Natural killer cell treated with Interleukin-12 subunit alpha and Interleukin-12 subunit beta and Interleukin-15 and Interleukin-18, amount 100 ng/mL, for 72 hours (primary cell): ENCODE data around the gene RIOK1. TPM values are rescaled to one million over a fixed set of nuclear protein-coding genes. Genes with fewer than 3 reads are reported as not detected.
"Not testable (repeated sequence)": the region's sequence is repeated elsewhere in the genome, so short reads cannot be mapped to it uniquely, and the experiment has no call there.

Source experiments
- ATAC-seq, 2 donors: fragments of 150-1000 bp; cut with Tn5 transposase in 1 of 2; sonication (Bioruptor Pico), chemical (Tn5 transposase) in 1 of 2; 2 replicates each; pipeline ENCODE4 v1.10.0; 2021
- DNase-seq: peaks from one replicate; pipeline ENCODE4 v3.0.0; 2022; ENCODE audit warnings: low spot score
- H3K27ac Mint-ChIP-seq, 2 donors: 1 replicate in 1 of 2; 2 replicates in 1 of 2; pipeline ENCODE4 v1.8.0; 2022; ENCODE audit warnings: mixed read lengths in 2 of 2, mild to moderate bottlenecking in 1 of 2, moderate library complexity in 1 of 2
- H3K27me3 Mint-ChIP-seq, 2 donors: 1 replicate in 1 of 2; 2 replicates in 1 of 2; pipeline ENCODE4 v1.8.0; 2022; ENCODE audit warnings: mixed read lengths in 2 of 2
- H3K36me3 Mint-ChIP-seq: one replicate; pipeline ENCODE4 v1.8.0; 2022; ENCODE audit warnings: mixed read lengths
- H3K4me1 Mint-ChIP-seq, 2 donors: 1 replicate in 1 of 2; 2 replicates in 1 of 2; pipeline ENCODE4 v1.8.0; 2022; ENCODE audit warnings: low read depth in 2 of 2, mixed read lengths in 2 of 2, mild to moderate bottlenecking in 1 of 2
- H3K4me3 Mint-ChIP-seq: one replicate; pipeline ENCODE4 v1.8.0; 2022; ENCODE audit warnings: mixed read lengths
- H3K9me3 Mint-ChIP-seq: 2 replicates; pipeline ENCODE4 v1.8.0; 2022; ENCODE audit warnings: mixed read lengths
- total RNA-seq, 2 donors: library from RNA; stranded (reverse); gene quantifications; one replicate each; pipeline ENCODE4 v1.2.3, GENCODE V29; 2022

The RIOK1 gene
- total RNA-seq, 2 donors from 2014 or later: 39.1 to 49.2 TPM

GRCh38 chr6:7439228-7439627, 49.6 kb downstream of the RIOK1 start:
- ATAC-seq (no peak), DNase-seq (no peak)
- Mint-ChIP-seq H3K27me3 (peaks cover 6 to 12% of the 10 kb centered on the region in 2 donors), H3K9me3 (peaks cover 5% of the 10 kb centered on the region), H3K4me3 (no peak overlapping the region), H3K36me3 (peaks cover 5% of the 10 kb centered on the region), H3K27ac (peak overlapping the region in 1 of 2 donors; percentile 24), H3K4me1 (peaks cover 4 to 9% of the 10 kb centered on the region in 2 donors)

- no peak for DNase-seq
- Mint-ChIP-seq H3K4me1 (peaks cover 4 to 9% of the 10 kb centered on the region in 2 donors), H3K27ac (no peak overlapping the region), H3K4me3 (no peak overlapping the region), H3K9me3 (peaks cover 5% of the 10 kb centered on the region), H3K27me3 (peaks cover 7 to 21% of the 10 kb centered on the region in 2 donors), H3K36me3 (peaks cover 5% of the 10 kb centered on the region)
- ATAC-seq: no peak
These were observed 50.9 kb downstream of the RIOK1 start for GRCh38 chr6:7440476-7440875.

- Mint-ChIP-seq H3K27ac (no peak overlapping the region), H3K4me1 (peaks cover 4 to 9% of the 10 kb centered on the region in 2 donors), H3K9me3 (no peaks in the 10 kb centered on the region), H3K36me3 (no peaks in the 10 kb centered on the region), H3K27me3 (peaks cover 5 to 20% of the 10 kb centered on the region in 2 donors), H3K4me3 (no peak overlapping the region)
- no peak for ATAC-seq
- DNase-seq: no peak
These were observed 51.6 kb downstream of the RIOK1 start for GRCh38 chr6:7441048-7441775.

GRCh38 chr6:7442467-7442866, 52.9 kb downstream of the RIOK1 start:
- no peak overlapping the region for H3K27ac Mint-ChIP-seq
- H3K4me3 Mint-ChIP-seq: no peak overlapping the region
- H3K27me3 Mint-ChIP-seq: peaks cover 5 to 20% of the 10 kb centered on the region in 2 donors
- H3K9me3 Mint-ChIP-seq: no peaks in the 10 kb centered on the region
- ATAC-seq: no peak
- no peaks in the 10 kb centered on the region for H3K36me3 Mint-ChIP-seq
- peaks cover 4 to 9% of the 10 kb centered on the region in 2 donors for H3K4me1 Mint-ChIP-seq
- DNase-seq: no peak

- Mint-ChIP-seq H3K4me3 (no peak overlapping the region), H3K4me1 (no peaks in the 10 kb centered on the region), H3K27me3 (peaks cover 6 to 20% of the 10 kb centered on the region in 2 donors), H3K36me3 (no peaks in the 10 kb centered on the region), H3K27ac (no peak overlapping the region), H3K9me3 (no peaks in the 10 kb centered on the region)
- DNase-seq (no peak), ATAC-seq (no peak)
These were observed 55.5 kb downstream of the RIOK1 start for GRCh38 chr6:7445101-7445500.

- no peaks in the 10 kb centered on the region for H3K4me1 Mint-ChIP-seq
- no peaks in the 10 kb centered on the region for H3K9me3 Mint-ChIP-seq
- H3K4me3 Mint-ChIP-seq: no peak overlapping the region
These were observed 56.4 kb downstream of the RIOK1 start for GRCh38 chr6:7445885-7446461.

GRCh38 chr6:7446619-7447325, 57.2 kb downstream of the RIOK1 start:
- Mint-ChIP-seq H3K27ac (no peak overlapping the region), H3K27me3 (peaks cover 8 to 20% of the 10 kb centered on the region in 2 donors), H3K4me3 (no peak overlapping the region), H3K36me3 (no peaks in the 10 kb centered on the region), H3K4me1 (no peaks in the 10 kb centered on the region), H3K9me3 (no peaks in the 10 kb centered on the region)
- DNase-seq (no peak), ATAC-seq (no peak)

More at GRCh38 chr6:7445885-7446461, 56.4 kb downstream of the RIOK1 start:
- no peaks in the 10 kb centered on the region for H3K36me3 Mint-ChIP-seq
- no peak overlapping the region for H3K27ac Mint-ChIP-seq
- no peak for ATAC-seq
- DNase-seq: no peak
- peaks cover 8 to 20% of the 10 kb centered on the region in 2 donors for H3K27me3 Mint-ChIP-seq

- H3K36me3 Mint-ChIP-seq: no peaks in the 10 kb centered on the region
These were observed 58.6 kb downstream of the RIOK1 start for GRCh38 chr6:7448232-7448631.

GRCh38 chr6:7449018-7449417, 59.4 kb downstream of the RIOK1 start:
- H3K4me1 Mint-ChIP-seq: no peaks in the 10 kb centered on the region
- ATAC-seq: no peak
- H3K4me3 Mint-ChIP-seq: no peak overlapping the region
- peaks cover 8 to 20% of the 10 kb centered on the region in 2 donors for H3K27me3 Mint-ChIP-seq
- no peak overlapping the region for H3K27ac Mint-ChIP-seq
- no peaks in the 10 kb centered on the region for H3K36me3 Mint-ChIP-seq
- no peaks in the 10 kb centered on the region for H3K9me3 Mint-ChIP-seq
- no peak for DNase-seq

More at GRCh38 chr6:7448232-7448631, 58.6 kb downstream of the RIOK1 start:
- H3K27ac Mint-ChIP-seq: no peak overlapping the region
- H3K9me3 Mint-ChIP-seq: no peaks in the 10 kb centered on the region
- no peak overlapping the region for H3K4me3 Mint-ChIP-seq
- no peak for DNase-seq
- peaks cover 8 to 20% of the 10 kb centered on the region in 2 donors for H3K27me3 Mint-ChIP-seq
- H3K4me1 Mint-ChIP-seq: no peaks in the 10 kb centered on the region
- ATAC-seq: no peak

- Mint-ChIP-seq H3K36me3 (no peaks in the 10 kb centered on the region), H3K27me3 (peaks cover 7 to 13% of the 10 kb centered on the region in 2 donors), H3K4me1 (no peaks in the 10 kb centered on the region), H3K27ac (no peak overlapping the region), H3K9me3 (no peaks in the 10 kb centered on the region), H3K4me3 (no peak overlapping the region)
- no peak for DNase-seq
- no peak for ATAC-seq
These were observed 61.7 kb downstream of the RIOK1 start for GRCh38 chr6:7451326-7451725.

GRCh38 chr6:7452898-7453297, 63.3 kb downstream of the RIOK1 start:
- no peaks in the 10 kb centered on the region for H3K36me3 Mint-ChIP-seq
- H3K27me3 Mint-ChIP-seq: peaks cover 7 to 13% of the 10 kb centered on the region in 2 donors
- H3K4me1 Mint-ChIP-seq: no peaks in the 10 kb centered on the region
- no peak overlapping the region for H3K27ac Mint-ChIP-seq
- DNase-seq: no peak
- ATAC-seq: peak in 1 of 2 donors; percentile 48
- H3K4me3 Mint-ChIP-seq: no peak overlapping the region
- H3K9me3 Mint-ChIP-seq: no peaks in the 10 kb centered on the region

- ATAC-seq (peak in 1 of 2 donors; percentile 43), DNase-seq (no peak)
- H3K27me3 Mint-ChIP-seq: peaks cover 7 to 13% of the 10 kb centered on the region in 2 donors
- no peaks in the 10 kb centered on the region for H3K4me1 Mint-ChIP-seq
- no peaks in the 10 kb centered on the region for H3K9me3 Mint-ChIP-seq
- H3K27ac Mint-ChIP-seq: no peak overlapping the region
- no peak overlapping the region for H3K4me3 Mint-ChIP-seq
- H3K36me3 Mint-ChIP-seq: no peaks in the 10 kb centered on the region
These were observed 65.2 kb downstream of the RIOK1 start for GRCh38 chr6:7454696-7455358.

- not testable (repeated sequence) for H3K27ac Mint-ChIP-seq, H3K4me1 Mint-ChIP-seq, H3K36me3 Mint-ChIP-seq, ATAC-seq, H3K4me3 Mint-ChIP-seq, H3K9me3 Mint-ChIP-seq, DNase-seq
- peaks cover 5 to 13% of the 10 kb centered on the region in 2 donors for H3K27me3 Mint-ChIP-seq
These were observed 66.7 kb downstream of the RIOK1 start for GRCh38 chr6:7456302-7456701.
